ENCODE results near the gene TAPT1. TPM values are rescaled to one million over a fixed set of nuclear protein-coding genes. Genes with fewer than 3 reads are reported as not detected.

Gene TAPT1
- total and polyA plus RNA-seq, 9 of the 15 experiments (the other 6 are each of a cell fraction or from before 2014, with no cell fraction given) = 1.6 to 36.7 (median 20.7) TPM

DNA sequence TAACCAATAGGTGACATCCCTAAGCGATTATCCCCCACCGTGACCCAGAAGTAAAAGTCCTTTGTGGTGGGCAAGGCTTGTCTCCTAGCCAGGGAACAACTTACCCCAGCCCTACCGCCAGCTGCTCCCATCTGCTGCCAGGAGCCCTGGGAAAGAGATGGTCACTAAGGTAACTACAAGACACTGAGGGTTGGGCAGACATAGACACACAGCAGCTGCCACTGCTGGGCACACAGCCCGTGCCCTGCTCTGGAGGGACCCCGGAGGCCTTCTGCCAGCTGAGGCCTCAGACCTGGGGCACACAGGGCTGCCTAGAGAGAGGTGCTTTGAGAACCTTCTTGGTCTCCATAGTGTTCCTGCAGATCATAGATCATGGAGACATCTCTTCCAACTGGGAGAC, 89.4 kb downstream of the TAPT1 start:
- Histone ChIP-seq H3K9me3 (replicated peaks; ENCODE audit: control insufficient read depth, insufficient read depth, low read depth, low read length) (no peaks in the 10 kb centered on the region), H3K4me1 (replicated peaks in 1 of 2; ENCODE audit: control insufficient read depth in 2 of 2, insufficient read depth in 2 of 2, low read length in 2 of 2) (no peaks in the 10 kb centered on the region), H3K27me3 (ENCODE audit: control insufficient read depth in 2 of 2, insufficient read depth in 2 of 2, low read length in 2 of 2) (0 out of 5 replicates have a peak, but pooled peaks cover 0 to 12% of the 10 kb centered on the region in 2 experiments), H3K9ac (ENCODE audit: insufficient read depth in 1 of 2, low read depth in 2 of 2, low read length in 2 of 2) (no peak overlapping the region), H3K9me1 (ENCODE audit: control insufficient read depth, insufficient read depth, low read length) (no peaks in the 10 kb centered on the region), H3K4me3 (no peak overlapping the region), H2AFZ (ENCODE audit: low read depth, low read length) (no peak overlapping the region), H3K27ac (ENCODE audit: extremely low read depth, low read depth, low read length) (no peak overlapping the region), H3K4me2 (ENCODE audit: insufficient read depth, low read length) (no peak overlapping the region), H3K79me2 (ENCODE audit: control insufficient read depth, insufficient read depth, low read length) (no peaks in the 10 kb centered on the region), H4K20me1 (replicated peaks; ENCODE audit: control insufficient read depth, insufficient read depth, low read length) (no peaks in the 10 kb centered on the region), H3K36me3 (ENCODE audit: control insufficient read depth, insufficient read depth, low read length) (no peaks in the 10 kb centered on the region)
- no TSS peak for BruUV-seq (replicated peaks)
- TF ChIP-seq PTTG1 (tag; IDR thresholded peaks at IDR 0.05; ENCODE audit: low read depth) (no peak), RBM15 (IDR thresholded peaks at IDR 0.05; ENCODE audit: insufficient read depth, low read length) (no peak), ADNP (tag; IDR thresholded peaks at IDR 0.05) (no peak), TAF9B (IDR thresholded peaks at IDR 0.05; ENCODE audit: partially characterized antibody) (no peak), HNRNPUL1 (IDR thresholded peaks at IDR 0.05; ENCODE audit: low read length) (no peak), ZNF184 (CRISPR knock-in tag; IDR thresholded peaks at IDR 0.05) (no peak), CBFB (CRISPR knock-in tag; IDR thresholded peaks at IDR 0.05) (no peak)
- TF ChIP-seq, protein P1, sequence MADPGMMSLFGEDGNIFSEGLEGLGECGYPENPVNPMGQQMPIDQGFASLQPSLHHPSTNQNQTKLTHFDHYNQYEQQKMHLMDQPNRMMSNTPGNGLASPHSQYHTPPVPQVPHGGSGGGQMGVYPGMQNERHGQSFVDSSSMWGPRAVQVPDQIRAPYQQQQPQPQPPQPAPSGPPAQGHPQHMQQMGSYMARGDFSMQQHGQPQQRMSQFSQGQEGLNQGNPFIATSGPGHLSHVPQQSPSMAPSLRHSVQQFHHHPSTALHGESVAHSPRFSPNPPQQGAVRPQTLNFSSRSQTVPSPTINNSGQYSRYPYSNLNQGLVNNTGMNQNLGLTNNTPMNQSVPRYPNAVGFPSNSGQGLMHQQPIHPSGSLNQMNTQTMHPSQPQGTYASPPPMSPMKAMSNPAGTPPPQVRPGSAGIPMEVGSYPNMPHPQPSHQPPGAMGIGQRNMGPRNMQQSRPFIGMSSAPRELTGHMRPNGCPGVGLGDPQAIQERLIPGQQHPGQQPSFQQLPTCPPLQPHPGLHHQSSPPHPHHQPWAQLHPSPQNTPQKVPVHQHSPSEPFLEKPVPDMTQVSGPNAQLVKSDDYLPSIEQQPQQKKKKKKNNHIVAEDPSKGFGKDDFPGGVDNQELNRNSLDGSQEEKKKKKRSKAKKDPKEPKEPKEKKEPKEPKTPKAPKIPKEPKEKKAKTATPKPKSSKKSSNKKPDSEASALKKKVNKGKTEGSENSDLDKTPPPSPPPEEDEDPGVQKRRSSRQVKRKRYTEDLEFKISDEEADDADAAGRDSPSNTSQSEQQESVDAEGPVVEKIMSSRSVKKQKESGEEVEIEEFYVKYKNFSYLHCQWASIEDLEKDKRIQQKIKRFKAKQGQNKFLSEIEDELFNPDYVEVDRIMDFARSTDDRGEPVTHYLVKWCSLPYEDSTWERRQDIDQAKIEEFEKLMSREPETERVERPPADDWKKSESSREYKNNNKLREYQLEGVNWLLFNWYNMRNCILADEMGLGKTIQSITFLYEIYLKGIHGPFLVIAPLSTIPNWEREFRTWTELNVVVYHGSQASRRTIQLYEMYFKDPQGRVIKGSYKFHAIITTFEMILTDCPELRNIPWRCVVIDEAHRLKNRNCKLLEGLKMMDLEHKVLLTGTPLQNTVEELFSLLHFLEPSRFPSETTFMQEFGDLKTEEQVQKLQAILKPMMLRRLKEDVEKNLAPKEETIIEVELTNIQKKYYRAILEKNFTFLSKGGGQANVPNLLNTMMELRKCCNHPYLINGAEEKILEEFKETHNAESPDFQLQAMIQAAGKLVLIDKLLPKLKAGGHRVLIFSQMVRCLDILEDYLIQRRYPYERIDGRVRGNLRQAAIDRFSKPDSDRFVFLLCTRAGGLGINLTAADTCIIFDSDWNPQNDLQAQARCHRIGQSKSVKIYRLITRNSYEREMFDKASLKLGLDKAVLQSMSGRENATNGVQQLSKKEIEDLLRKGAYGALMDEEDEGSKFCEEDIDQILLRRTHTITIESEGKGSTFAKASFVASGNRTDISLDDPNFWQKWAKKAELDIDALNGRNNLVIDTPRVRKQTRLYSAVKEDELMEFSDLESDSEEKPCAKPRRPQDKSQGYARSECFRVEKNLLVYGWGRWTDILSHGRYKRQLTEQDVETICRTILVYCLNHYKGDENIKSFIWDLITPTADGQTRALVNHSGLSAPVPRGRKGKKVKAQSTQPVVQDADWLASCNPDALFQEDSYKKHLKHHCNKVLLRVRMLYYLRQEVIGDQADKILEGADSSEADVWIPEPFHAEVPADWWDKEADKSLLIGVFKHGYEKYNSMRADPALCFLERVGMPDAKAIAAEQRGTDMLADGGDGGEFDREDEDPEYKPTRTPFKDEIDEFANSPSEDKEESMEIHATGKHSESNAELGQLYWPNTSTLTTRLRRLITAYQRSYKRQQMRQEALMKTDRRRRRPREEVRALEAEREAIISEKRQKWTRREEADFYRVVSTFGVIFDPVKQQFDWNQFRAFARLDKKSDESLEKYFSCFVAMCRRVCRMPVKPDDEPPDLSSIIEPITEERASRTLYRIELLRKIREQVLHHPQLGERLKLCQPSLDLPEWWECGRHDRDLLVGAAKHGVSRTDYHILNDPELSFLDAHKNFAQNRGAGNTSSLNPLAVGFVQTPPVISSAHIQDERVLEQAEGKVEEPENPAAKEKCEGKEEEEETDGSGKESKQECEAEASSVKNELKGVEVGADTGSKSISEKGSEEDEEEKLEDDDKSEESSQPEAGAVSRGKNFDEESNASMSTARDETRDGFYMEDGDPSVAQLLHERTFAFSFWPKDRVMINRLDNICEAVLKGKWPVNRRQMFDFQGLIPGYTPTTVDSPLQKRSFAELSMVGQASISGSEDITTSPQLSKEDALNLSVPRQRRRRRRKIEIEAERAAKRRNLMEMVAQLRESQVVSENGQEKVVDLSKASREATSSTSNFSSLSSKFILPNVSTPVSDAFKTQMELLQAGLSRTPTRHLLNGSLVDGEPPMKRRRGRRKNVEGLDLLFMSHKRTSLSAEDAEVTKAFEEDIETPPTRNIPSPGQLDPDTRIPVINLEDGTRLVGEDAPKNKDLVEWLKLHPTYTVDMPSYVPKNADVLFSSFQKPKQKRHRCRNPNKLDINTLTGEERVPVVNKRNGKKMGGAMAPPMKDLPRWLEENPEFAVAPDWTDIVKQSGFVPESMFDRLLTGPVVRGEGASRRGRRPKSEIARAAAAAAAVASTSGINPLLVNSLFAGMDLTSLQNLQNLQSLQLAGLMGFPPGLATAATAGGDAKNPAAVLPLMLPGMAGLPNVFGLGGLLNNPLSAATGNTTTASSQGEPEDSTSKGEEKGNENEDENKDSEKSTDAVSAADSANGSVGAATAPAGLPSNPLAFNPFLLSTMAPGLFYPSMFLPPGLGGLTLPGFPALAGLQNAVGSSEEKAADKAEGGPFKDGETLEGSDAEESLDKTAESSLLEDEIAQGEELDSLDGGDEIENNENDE (IDR thresholded peaks at IDR 0.05; ENCODE audit: low read depth, low read length) = no peak
- TF ChIP-seq, protein P2, sequence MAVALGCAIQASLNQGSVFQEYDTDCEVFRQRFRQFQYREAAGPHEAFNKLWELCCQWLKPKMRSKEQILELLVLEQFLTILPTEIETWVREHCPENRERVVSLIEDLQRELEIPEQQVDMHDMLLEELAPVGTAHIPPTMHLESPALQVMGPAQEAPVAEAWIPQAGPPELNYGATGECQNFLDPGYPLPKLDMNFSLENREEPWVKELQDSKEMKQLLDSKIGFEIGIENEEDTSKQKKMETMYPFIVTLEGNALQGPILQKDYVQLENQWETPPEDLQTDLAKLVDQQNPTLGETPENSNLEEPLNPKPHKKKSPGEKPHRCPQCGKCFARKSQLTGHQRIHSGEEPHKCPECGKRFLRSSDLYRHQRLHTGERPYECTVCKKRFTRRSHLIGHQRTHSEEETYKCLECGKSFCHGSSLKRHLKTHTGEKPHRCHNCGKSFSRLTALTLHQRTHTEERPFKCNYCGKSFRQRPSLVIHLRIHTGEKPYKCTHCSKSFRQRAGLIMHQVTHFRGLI (CRISPR knock-in tag; IDR thresholded peaks at IDR 0.05) = no peak
- WGBS (ENCODE audit: insufficient coverage, low coverage, missing lambda C conversion rate) = 4% methylated on average over 3 of the region's 5 CpGs
- FAIRE-seq = no peak
- no peak for ATAC-seq
- DNase-seq (ENCODE audit: extremely low read depth in 1 of 4, low spot score in 3 of 4) = no peak
- in situ Hi-C loops (cut with MboI) (no loop called here), intact Hi-C loops (cut with micrococcal nuclease) (no loop called here)
- ChIA-PET POLR2A (no interaction called here), CTCF (ENCODE audit: low intra/inter-chr PET ratio) (no interaction called here)

All from K562 (cell line).